Endothelial cell of umbilical vein (primary cell): Measurements from ENCODE around the gene TPTE2.
"Not testable (repeated sequence)": the region's sequence is repeated elsewhere in the genome, so short reads cannot be mapped to it uniquely, and the experiment has no call there.

Source experiments
- CTCF ChIP-seq, 2 donors: IDR thresholded peaks; 1 replicate in 1 of 2; 2 replicates in 1 of 2; pipeline ENCODE4 v1.5.1; 2011; ENCODE audit warnings: low read length in 2 of 2, mild to moderate bottlenecking in 2 of 2, moderate library complexity in 2 of 2, control low read depth in 1 of 2, inconsistent platforms in 1 of 2, low read depth in 1 of 2; ENCODE audit not compliant: insufficient read depth in 1 of 2; ENCODE audit errors: extremely low read depth in 1 of 2
- EZH2 ChIP-seq: IDR thresholded peaks from 2 replicates; pipeline ENCODE4 v1.6.1; 2012; ENCODE audit warnings: borderline replicate concordance, low read depth, mild to moderate bottlenecking, moderate library complexity, low read length, inconsistent platforms; ENCODE audit not compliant: severe bottlenecking
- GATA2 ChIP-seq: IDR thresholded peaks from 2 replicates; pipeline ENCODE4 v1.7.0; 2011; ENCODE audit warnings: low read depth, mild to moderate bottlenecking, moderate library complexity, mixed read lengths, low read length; ENCODE audit not compliant: insufficient read length, insufficient read depth
- JUN ChIP-seq: IDR thresholded peaks from 2 replicates; pipeline ENCODE4 v1.6.1; 2011; ENCODE audit warnings: borderline replicate concordance, low read depth; ENCODE audit not compliant: insufficient read length, insufficient read depth
- POLR2A ChIP-seq: IDR thresholded peaks from 2 replicates; pipeline ENCODE4 v1.6.1; 2012; ENCODE audit warnings: low read depth, mild to moderate bottlenecking, control low read depth, low read length
- POLR2AphosphoS5 ChIP-seq: IDR thresholded peaks from 2 replicates; pipeline ENCODE4 v1.6.1; 2012; ENCODE audit warnings: low read depth, mild to moderate bottlenecking, control low read depth, low read length, moderate library complexity; ENCODE audit not compliant: insufficient read depth

DNA sequence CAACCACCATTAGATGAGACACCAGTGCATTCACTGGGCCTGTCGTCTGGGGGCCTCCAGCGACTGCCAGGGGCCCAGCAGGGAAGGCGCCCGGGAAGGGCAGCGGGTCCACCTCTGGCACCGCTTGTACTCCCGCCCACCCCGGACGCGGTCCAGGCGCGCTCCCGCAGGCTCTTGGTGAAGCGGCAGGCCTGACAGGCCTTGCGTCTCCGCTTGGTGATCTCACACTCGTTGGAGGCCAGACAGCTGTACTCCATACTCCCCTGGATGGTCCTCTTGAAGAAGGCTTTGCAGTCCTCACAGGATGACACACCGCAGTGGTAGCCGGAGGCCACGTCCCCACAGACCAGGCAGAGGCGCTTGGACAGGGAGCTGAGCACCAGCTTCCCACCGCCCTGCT lies 660 bp downstream of the TPTE2 start:
- not testable (repeated sequence) for TF ChIP-seq POLR2A; GATA2; CTCF (IDR thresholded peaks at IDR 0.05; ENCODE audit: extremely low read depth in 1 of 2, insufficient read depth in 1 of 2, low read depth in 1 of 2, low read length in 2 of 2); EZH2; JUN; POLR2AphosphoS5
